Measurements from ENCODE around the gene PDE4B. TPM values are rescaled to one million over a fixed set of nuclear protein-coding genes. Genes with fewer than 3 reads are reported as not detected.

PDE4B gene
- polyA plus RNA-seq, 2 of the 4 experiments (the other 2 are of a cell fraction): 20.2 to 56.8 TPM

- POLR2A ChIA-PET: interaction anchor here (1.3 to 1.9 kb wide), 2 partner anchors 8 to 61 kb away, joined by 3 to 27 read pairs; no protein-coding TSS in a partner anchor
- DNase-seq (ENCODE audit: low read depth in 1 of 2, low spot score in 1 of 2) (no peak), FAIRE-seq (no peak), ATAC-seq (peak in 1 of 2 experiments; percentile 19; a peak in 2 of 6 replicates)
- H3K4me3 ChIP-seq: no peak overlapping the region
- CTCF ChIA-PET: interaction anchor here (0.8 kb wide), 1 partner anchor 26 kb away, joined by 3 read pairs; no protein-coding TSS in a partner anchor
- TF ChIP-seq RCOR1 (IDR thresholded peaks at IDR 0.05; ENCODE audit: low read depth, low read length): no peak
- TF ChIP-seq JUNB (IDR thresholded peaks at IDR 0.05): no peak
- no peak for TF ChIP-seq RAD21 (conservative IDR thresholded peaks at IDR 0.05 in 1 of 2, IDR thresholded peaks at IDR 0.05 in 1 of 2)
- no peak for TF ChIP-seq HOXB13 (CRISPR knock-in tag; IDR thresholded peaks at IDR 0.05; ENCODE audit: low read depth)
- TF ChIP-seq KDM1A (IDR thresholded peaks at IDR 0.05; ENCODE audit: low read depth): no peak
- no peak for TF ChIP-seq RFX5 (IDR thresholded peaks at IDR 0.05)
- no peak for TF ChIP-seq HDAC2 (IDR thresholded peaks at IDR 0.05)
- TF ChIP-seq EHMT2 (IDR thresholded peaks at IDR 0.05; ENCODE audit: low read depth): no peak
- TF ChIP-seq GATA3 (IDR thresholded peaks at IDR 0.05; ENCODE audit: borderline replicate concordance): no peak
- no peak for TF ChIP-seq MAZ (IDR thresholded peaks at IDR 0.05; ENCODE audit: borderline replicate concordance, low read depth, low read length)
- TF ChIP-seq MAX (IDR thresholded peaks at IDR 0.05): no peak
- TF ChIP-seq RARB (CRISPR knock-in tag; IDR thresholded peaks at IDR 0.05): no peak
- TF ChIP-seq EP300 (IDR thresholded peaks at IDR 0.05): no peak
- TF ChIP-seq RNF2 (IDR thresholded peaks at IDR 0.05; ENCODE audit: borderline replicate concordance, low read depth): no peak
- no peak for TF ChIP-seq EHF (CRISPR knock-in tag; IDR thresholded peaks at IDR 0.05)
- TF ChIP-seq ZSCAN20 (CRISPR knock-in tag; IDR thresholded peaks at IDR 0.05): no peak
- WGBS (ENCODE audit: missing lambda C conversion rate): 28% methylated on average over 5 of the region's 5 CpGs
- peak overlapping the region; percentile 38 for H3K4me2 ChIP-seq
- no peaks in the 10 kb centered on the region for H3K9me3 ChIP-seq
- H3K4me1 ChIP-seq: peaks cover 81% of the 10 kb centered on the region
- peak overlapping the region; percentile 96 to 98 for H3K27ac ChIP-seq
Observed at GRCh38 chr1:66270119-66270812, 477.6 kb downstream of the PDE4B start.

GRCh38 chr1:66271216-66271903 lies 478.7 kb downstream of the PDE4B start:
- FAIRE-seq (no peak), ATAC-seq (peak; percentile 90 to 91), DNase-seq (ENCODE audit: low read depth in 1 of 2, low spot score in 1 of 2) (peak; percentile 78 to 97)
- Histone ChIP-seq H3K4me1 (peaks cover 79% of the 10 kb centered on the region), H3K9me3 (no peaks in the 10 kb centered on the region), H3K4me3 (no peak overlapping the region), H3K27ac (peak overlapping the region; percentile 96 to 98), H3K4me2 (peak overlapping the region; percentile 68)
- WGBS (ENCODE audit: missing lambda C conversion rate): under 1% methylated on average over 8 of the region's 8 CpGs
- POLR2A ChIA-PET: interaction anchor here (1.3 to 1.9 kb wide), 3 partner anchors 9 to 60 kb away, joined by 3 to 27 read pairs (median 4); no protein-coding TSS in a partner anchor
- CTCF ChIA-PET: interaction anchor here (0.7 to 3.6 kb wide), 4 partner anchors 13 to 27 kb away, joined by 3 to 12 read pairs (median 3); no protein-coding TSS in a partner anchor
- TF ChIP-seq BCL3 (IDR thresholded peaks at IDR 0.05) (peak; percentile 95), TP53 (CRISPR knock-in tag; IDR thresholded peaks at IDR 0.05) (no peak), CEBPB (IDR thresholded peaks at IDR 0.05) (peak; percentile 51 to 74; a peak in 3 of 4 replicates), ZC3H11A (IDR thresholded peaks at IDR 0.05) (no peak), RARB (CRISPR knock-in tag; IDR thresholded peaks at IDR 0.05) (no peak), JUN (IDR thresholded peaks at IDR 0.05) (peak; percentile 93 to 97), CHD4 (IDR thresholded peaks at IDR 0.05; ENCODE audit: borderline replicate concordance) (no peak), ZNF302 (CRISPR knock-in tag; IDR thresholded peaks at IDR 0.05) (no peak), KDM1A (IDR thresholded peaks at IDR 0.05; ENCODE audit: low read depth) (no peak), REST (IDR thresholded peaks at IDR 0.05) (no peak), POLR2A (IDR thresholded peaks at IDR 0.05; ENCODE audit: low read length) (no peak), FOSB (CRISPR knock-in tag; IDR thresholded peaks at IDR 0.05) (peak; percentile 50; the same call in 1 of the 2 replicates), FOSL2 (IDR thresholded peaks at IDR 0.05) (peak; percentile 46; the same call in 1 of the 2 replicates), FOSL2 (CRISPR knock-in tag; IDR thresholded peaks at IDR 0.05) (peak; percentile 80), CBX2 (IDR thresholded peaks at IDR 0.05; ENCODE audit: borderline replicate concordance, low read depth) (no peak), CBX8 (IDR thresholded peaks at IDR 0.05) (no peak), HMGXB4 (CRISPR knock-in tag; IDR thresholded peaks at IDR 0.05; ENCODE audit: borderline replicate concordance) (no peak), NFE2L2 (conservative IDR thresholded peaks at IDR 0.05; ENCODE audit: low read length) (no peak)

All from A549 (cell line).